Astrocyte (in vitro differentiated cells and primary cell): ENCODE data around the gene BBX.

Experiments
- CTCF ChIP-seq: IDR thresholded peaks from 2 replicates; pipeline ENCODE4 v1.5.1; 2011; ENCODE audit warnings: low read depth, mild to moderate bottlenecking, inconsistent platforms, low read length, moderate library complexity; ENCODE audit not compliant: insufficient read depth
- EZH2 ChIP-seq: IDR thresholded peaks from 2 replicates; pipeline ENCODE4 v1.6.1; 2012; ENCODE audit warnings: mild to moderate bottlenecking, low read length, inconsistent platforms; ENCODE audit not compliant: insufficient read depth

- TF ChIP-seq CTCF (no peak), EZH2 (no peak)
Measured at GRCh38 chr3:107824822-107825371, 302.1 kb downstream of the BBX start.
